ENCODE data around the gene TUT7. TPM values are rescaled to one million over a fixed set of nuclear protein-coding genes. Genes with fewer than 3 reads are reported as not detected.

Gene TUT7
- polyA plus RNA-seq, 1 donor from 2014 or later: 21.0 TPM

DNA sequence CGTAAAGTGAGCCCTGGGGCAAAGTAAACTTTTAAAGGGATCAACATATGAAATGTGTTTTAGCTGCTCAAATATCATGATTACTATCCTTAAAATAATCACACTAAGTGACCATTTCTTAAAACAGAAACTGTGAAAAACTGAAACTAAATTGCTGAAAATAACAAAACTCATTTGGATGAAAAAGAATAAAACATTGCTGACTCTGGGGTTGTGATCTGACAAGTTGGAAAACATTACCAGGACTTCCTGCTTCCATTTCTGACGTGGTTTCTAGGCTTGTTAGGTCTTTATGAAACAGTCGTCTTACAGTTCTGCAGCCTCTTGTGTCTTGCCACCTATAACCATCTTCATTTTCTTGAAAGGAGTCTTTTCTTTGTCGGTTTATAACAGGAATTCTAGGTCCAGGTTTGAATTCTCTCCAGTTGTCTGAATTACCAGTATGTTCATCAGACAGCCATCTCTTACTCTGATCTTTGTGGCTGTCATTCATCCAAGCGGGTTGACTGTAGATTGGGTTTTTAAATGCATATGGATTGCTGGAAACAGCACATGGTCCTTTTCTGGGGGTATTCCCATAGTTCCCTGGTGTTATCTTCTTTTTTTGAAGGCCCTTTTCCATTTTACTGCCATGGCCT is 1.7 kb downstream of the TUT7 start:
- H3F3A ChIP-seq (ENCODE audit: insufficient read depth, low read length, poor library complexity, severe bottlenecking): no peaks in the 10 kb centered on the region
- no peak overlapping the region for H2AFZ ChIP-seq (ENCODE audit: low read depth, low read length)
- peak overlapping the region; percentile 86 for H3K4me3 ChIP-seq (ENCODE audit: low read length)
- no peak overlapping the region for H3K27ac ChIP-seq (ENCODE audit: low read length)
- no peaks in the 10 kb centered on the region for H3K9me3 ChIP-seq (ENCODE audit: low read length)
- H3K9ac ChIP-seq (ENCODE audit: low read length): peak overlapping the region; percentile 84
- peaks cover 43% of the 10 kb centered on the region for H3K79me2 ChIP-seq (replicated peaks; ENCODE audit: insufficient read depth, low read length)
- TF ChIP-seq, protein P1, sequence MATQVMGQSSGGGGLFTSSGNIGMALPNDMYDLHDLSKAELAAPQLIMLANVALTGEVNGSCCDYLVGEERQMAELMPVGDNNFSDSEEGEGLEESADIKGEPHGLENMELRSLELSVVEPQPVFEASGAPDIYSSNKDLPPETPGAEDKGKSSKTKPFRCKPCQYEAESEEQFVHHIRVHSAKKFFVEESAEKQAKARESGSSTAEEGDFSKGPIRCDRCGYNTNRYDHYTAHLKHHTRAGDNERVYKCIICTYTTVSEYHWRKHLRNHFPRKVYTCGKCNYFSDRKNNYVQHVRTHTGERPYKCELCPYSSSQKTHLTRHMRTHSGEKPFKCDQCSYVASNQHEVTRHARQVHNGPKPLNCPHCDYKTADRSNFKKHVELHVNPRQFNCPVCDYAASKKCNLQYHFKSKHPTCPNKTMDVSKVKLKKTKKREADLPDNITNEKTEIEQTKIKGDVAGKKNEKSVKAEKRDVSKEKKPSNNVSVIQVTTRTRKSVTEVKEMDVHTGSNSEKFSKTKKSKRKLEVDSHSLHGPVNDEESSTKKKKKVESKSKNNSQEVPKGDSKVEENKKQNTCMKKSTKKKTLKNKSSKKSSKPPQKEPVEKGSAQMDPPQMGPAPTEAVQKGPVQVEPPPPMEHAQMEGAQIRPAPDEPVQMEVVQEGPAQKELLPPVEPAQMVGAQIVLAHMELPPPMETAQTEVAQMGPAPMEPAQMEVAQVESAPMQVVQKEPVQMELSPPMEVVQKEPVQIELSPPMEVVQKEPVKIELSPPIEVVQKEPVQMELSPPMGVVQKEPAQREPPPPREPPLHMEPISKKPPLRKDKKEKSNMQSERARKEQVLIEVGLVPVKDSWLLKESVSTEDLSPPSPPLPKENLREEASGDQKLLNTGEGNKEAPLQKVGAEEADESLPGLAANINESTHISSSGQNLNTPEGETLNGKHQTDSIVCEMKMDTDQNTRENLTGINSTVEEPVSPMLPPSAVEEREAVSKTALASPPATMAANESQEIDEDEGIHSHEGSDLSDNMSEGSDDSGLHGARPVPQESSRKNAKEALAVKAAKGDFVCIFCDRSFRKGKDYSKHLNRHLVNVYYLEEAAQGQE (IDR thresholded peaks at IDR 0.05; ENCODE audit: borderline replicate concordance): no peak
- TF ChIP-seq SMC3 (conservative IDR thresholded peaks at IDR 0.05; ENCODE audit: poor library complexity): no peak
- no peak for TF ChIP-seq EP300 (conservative IDR thresholded peaks at IDR 0.05; ENCODE audit: poor library complexity, severe bottlenecking)
- TF ChIP-seq RAD21 (conservative IDR thresholded peaks at IDR 0.05): no peak
- no peak for TF ChIP-seq MXI1 (conservative IDR thresholded peaks at IDR 0.05; ENCODE audit: poor library complexity, severe bottlenecking)
- no peak for TF ChIP-seq TAF1 (IDR thresholded peaks at IDR 0.05; ENCODE audit: low read depth)
- no peak for TF ChIP-seq EZH2 (IDR thresholded peaks at IDR 0.05; ENCODE audit: borderline replicate concordance, insufficient read depth, low read length, poor library complexity, severe bottlenecking)
- no peak for TF ChIP-seq POLR2AphosphoS5 (IDR thresholded peaks at IDR 0.05)
- TF ChIP-seq, protein P2, sequence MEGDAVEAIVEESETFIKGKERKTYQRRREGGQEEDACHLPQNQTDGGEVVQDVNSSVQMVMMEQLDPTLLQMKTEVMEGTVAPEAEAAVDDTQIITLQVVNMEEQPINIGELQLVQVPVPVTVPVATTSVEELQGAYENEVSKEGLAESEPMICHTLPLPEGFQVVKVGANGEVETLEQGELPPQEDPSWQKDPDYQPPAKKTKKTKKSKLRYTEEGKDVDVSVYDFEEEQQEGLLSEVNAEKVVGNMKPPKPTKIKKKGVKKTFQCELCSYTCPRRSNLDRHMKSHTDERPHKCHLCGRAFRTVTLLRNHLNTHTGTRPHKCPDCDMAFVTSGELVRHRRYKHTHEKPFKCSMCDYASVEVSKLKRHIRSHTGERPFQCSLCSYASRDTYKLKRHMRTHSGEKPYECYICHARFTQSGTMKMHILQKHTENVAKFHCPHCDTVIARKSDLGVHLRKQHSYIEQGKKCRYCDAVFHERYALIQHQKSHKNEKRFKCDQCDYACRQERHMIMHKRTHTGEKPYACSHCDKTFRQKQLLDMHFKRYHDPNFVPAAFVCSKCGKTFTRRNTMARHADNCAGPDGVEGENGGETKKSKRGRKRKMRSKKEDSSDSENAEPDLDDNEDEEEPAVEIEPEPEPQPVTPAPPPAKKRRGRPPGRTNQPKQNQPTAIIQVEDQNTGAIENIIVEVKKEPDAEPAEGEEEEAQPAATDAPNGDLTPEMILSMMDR (IDR thresholded peaks at IDR 0.05; ENCODE audit: poor library complexity, severe bottlenecking): no peak
- H3K9me2 ChIP-seq (ENCODE audit: insufficient read depth, low read length): no peaks in the 10 kb centered on the region
- H4K20me1 ChIP-seq (ENCODE audit: insufficient read depth): no peaks in the 10 kb centered on the region
- H3K4me2 ChIP-seq (ENCODE audit: low read length): peak overlapping the region; percentile 89
- no peaks in the 10 kb centered on the region for H3K27me3 ChIP-seq (ENCODE audit: insufficient read depth, low read depth, low read length)
- H3K36me3 ChIP-seq (ENCODE audit: insufficient read depth, low read length): no peaks in the 10 kb centered on the region

DNA sequence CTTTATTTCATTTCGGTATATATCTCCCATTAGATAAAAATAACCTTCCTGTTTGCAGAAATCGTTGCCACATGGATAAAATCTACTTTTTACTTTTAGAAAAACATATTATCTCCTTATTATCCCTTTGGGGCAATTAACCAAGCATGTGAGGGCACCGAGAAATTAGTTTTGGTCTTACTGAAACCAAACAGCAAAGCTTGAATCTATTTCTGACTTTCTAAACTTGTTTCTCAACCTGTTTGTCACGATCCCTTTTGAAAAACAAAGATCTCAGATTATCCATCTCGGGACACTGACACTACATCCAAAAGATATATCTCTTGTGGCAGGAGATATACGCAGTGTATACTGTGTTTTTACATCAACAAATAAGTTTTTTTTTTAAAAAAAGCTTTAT is 2.3 kb downstream of the TUT7 start:
- H3K4me3 ChIP-seq (ENCODE audit: low read length): peak overlapping the region; percentile 86
- TF ChIP-seq EP300 (conservative IDR thresholded peaks at IDR 0.05; ENCODE audit: poor library complexity, severe bottlenecking) (no peak), MXI1 (conservative IDR thresholded peaks at IDR 0.05; ENCODE audit: poor library complexity, severe bottlenecking) (no peak), TAF1 (IDR thresholded peaks at IDR 0.05; ENCODE audit: low read depth) (no peak), SMC3 (conservative IDR thresholded peaks at IDR 0.05; ENCODE audit: poor library complexity) (no peak), POLR2AphosphoS5 (IDR thresholded peaks at IDR 0.05) (no peak), RAD21 (conservative IDR thresholded peaks at IDR 0.05) (no peak), EZH2 (IDR thresholded peaks at IDR 0.05; ENCODE audit: borderline replicate concordance, insufficient read depth, low read length, poor library complexity, severe bottlenecking) (no peak)
- TF ChIP-seq, protein P1 (IDR thresholded peaks at IDR 0.05; ENCODE audit: borderline replicate concordance): no peak
- TF ChIP-seq, protein P2 (IDR thresholded peaks at IDR 0.05; ENCODE audit: poor library complexity, severe bottlenecking): no peak
- peak overlapping the region; percentile 89 for H3K4me2 ChIP-seq (ENCODE audit: low read length)
- H3K9me2 ChIP-seq (ENCODE audit: insufficient read depth, low read length): no peaks in the 10 kb centered on the region
- no peak overlapping the region for H3K27ac ChIP-seq (ENCODE audit: low read length)
- H3K36me3 ChIP-seq (ENCODE audit: insufficient read depth, low read length): no peaks in the 10 kb centered on the region
- no peaks in the 10 kb centered on the region for H3K9me3 ChIP-seq (ENCODE audit: low read length)
- H2AFZ ChIP-seq (ENCODE audit: low read depth, low read length): no peak overlapping the region
- no peaks in the 10 kb centered on the region for H3K27me3 ChIP-seq (ENCODE audit: insufficient read depth, low read depth, low read length)
- no peaks in the 10 kb centered on the region for H3F3A ChIP-seq (ENCODE audit: insufficient read depth, low read length, poor library complexity, severe bottlenecking)
- H3K79me2 ChIP-seq (replicated peaks; ENCODE audit: insufficient read depth, low read length): peaks cover 43% of the 10 kb centered on the region
- H4K20me1 ChIP-seq (ENCODE audit: insufficient read depth): no peaks in the 10 kb centered on the region
- no peak overlapping the region for H3K9ac ChIP-seq (ENCODE audit: low read length)
